Loucy (cell line): ENCODE measurements around the gene SH3PXD2A.

ENCODE experiments used
- CTCF ChIP-seq: fragments of 200-600 bp; sonication (generic); conservative IDR thresholded peaks from 2 replicates; pipeline ENCODE4 v1.5.1; 2014; ENCODE audit warnings: mild to moderate bottlenecking, antibody characterized with exemption, low read length
- EZH2phosphoT487 ChIP-seq: fragments of 200-600 bp; IDR thresholded peaks from 2 replicates; pipeline ENCODE4 v1.6.1; 2018; ENCODE audit warnings: antibody characterized with exemption, mild to moderate bottlenecking, moderate library complexity, borderline replicate concordance

GRCh38 chr10:103781329-103782061 is 73.9 kb downstream of the SH3PXD2A start:
- TF ChIP-seq CTCF: peak; percentile 71
- no peak for TF ChIP-seq EZH2phosphoT487
